ENCODE measurements around the gene CEMP1. TPM values are rescaled to one million over a fixed set of nuclear protein-coding genes. Genes with fewer than 3 reads are reported as not detected.

CEMP1 gene
- total and polyA plus RNA-seq, 10 of the 15 experiments (the other 5 are each of a cell fraction or from before 2014, with no cell fraction given): 0.05 to 8.2 (median 1.5) TPM; not detected in 5

DNA sequence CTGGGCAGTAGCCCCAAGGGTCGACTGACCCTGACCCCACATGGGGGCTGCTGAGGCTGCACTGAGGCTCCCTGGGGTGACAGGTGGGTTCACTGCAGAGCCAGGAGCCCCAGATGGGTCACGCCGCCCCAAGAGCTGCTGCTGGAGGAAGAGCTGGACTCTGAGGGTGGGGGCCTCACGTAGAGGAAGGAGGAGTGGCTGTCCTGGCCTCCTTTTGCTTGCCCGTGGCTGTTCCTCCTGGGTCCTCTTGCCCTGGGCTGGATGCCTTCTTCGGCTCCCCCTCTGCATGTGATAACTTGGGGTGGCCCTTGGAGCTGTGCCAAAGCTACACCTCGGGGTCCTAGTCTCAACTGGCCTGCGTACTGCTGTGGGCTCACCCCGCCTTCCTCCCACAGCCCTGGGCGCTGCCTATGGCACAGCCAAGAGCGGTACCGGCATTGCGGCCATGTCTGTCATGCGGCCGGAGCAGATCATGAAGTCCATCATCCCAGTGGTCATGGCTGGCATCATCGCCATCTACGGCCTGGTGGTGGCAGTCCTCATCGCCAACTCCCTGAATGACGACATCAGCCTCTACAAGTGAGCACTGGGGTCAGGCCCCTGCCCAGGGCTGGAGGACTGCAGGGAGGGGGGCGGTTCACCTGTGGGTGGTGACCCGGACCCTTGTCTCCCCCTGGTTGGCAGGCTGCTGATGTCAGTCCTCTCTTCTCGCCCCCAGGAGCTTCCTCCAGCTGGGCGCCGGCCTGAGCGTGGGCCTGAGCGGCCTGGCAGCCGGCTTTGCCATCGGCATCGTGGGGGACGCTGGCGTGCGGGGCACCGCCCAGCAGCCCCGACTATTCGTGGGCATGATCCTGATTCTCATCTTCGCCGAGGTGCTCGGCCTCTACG is 12.1 kb downstream of the CEMP1 start:
- Histone ChIP-seq H3K4me3 (no peak overlapping the region), H3K79me2 (ENCODE audit: control insufficient read depth, insufficient read depth, low read length) (peaks cover 61% of the 10 kb centered on the region), H3K36me3 (ENCODE audit: control insufficient read depth in 2 of 2, insufficient read depth in 2 of 2, low read length in 1 of 2) (peaks cover 6 to 16% of the 10 kb centered on the region in 2 experiments; a peak in 3 of 4 replicates), H3K27me3 (replicated peaks in 1 of 2; ENCODE audit: control insufficient read depth in 2 of 2, insufficient read depth in 2 of 2, low read length in 1 of 2) (no peaks in the 10 kb centered on the region), H3K9ac (ENCODE audit: control insufficient read depth, insufficient read depth, low read length) (no peak overlapping the region), H3K4me1 (ENCODE audit: control insufficient read depth, insufficient read depth, low read length) (peaks cover 17% of the 10 kb centered on the region), H3K4me2 (ENCODE audit: control insufficient read depth, insufficient read depth) (no peak overlapping the region), H3K27ac (ENCODE audit: control insufficient read depth, insufficient read depth) (no peak overlapping the region), H2AFZ (ENCODE audit: control insufficient read depth, low read depth, low read length) (no peak overlapping the region), H3K9me3 (replicated peaks; ENCODE audit: control insufficient read depth, insufficient read depth, low read length) (no peaks in the 10 kb centered on the region), H4K20me1 (ENCODE audit: control insufficient read depth, insufficient read depth) (peaks cover 9% of the 10 kb centered on the region)
- in situ Hi-C loops (cut with MboI): no loop called here
- ATAC-seq (no peak), DNase-seq (ENCODE audit: low read depth, low spot score) (no peak), FAIRE-seq (no peak)
- ChIA-PET CTCF (interaction anchor here (0.8 kb wide), 1 partner anchor 18 kb away, joined by 4 read pairs; no protein-coding TSS in a partner anchor), SMC1A (ENCODE audit: uncharacterized antibody, unreplicated experiment) (no interaction called here), RAD21 (ENCODE audit: unreplicated experiment) (no interaction called here), POLR2A (interaction anchor here (1.1 to 1.5 kb wide), 2 partner anchors 12 to 18 kb away, joined by 4 read pairs; partner anchors contain the start of genes CEMP1 and PDPK1)
- TF ChIP-seq CBFB (IDR thresholded peaks at IDR 0.05; ENCODE audit: low read depth): no peak
- no peak for TF ChIP-seq CHD4 (IDR thresholded peaks at IDR 0.05)
- 0 out of 2 replicates have a peak, but pooled peaks have one; percentile 41 for TF ChIP-seq POLR2AphosphoS5 (IDR thresholded peaks at IDR 0.05; ENCODE audit: low read length)
- TF ChIP-seq, protein P1, sequence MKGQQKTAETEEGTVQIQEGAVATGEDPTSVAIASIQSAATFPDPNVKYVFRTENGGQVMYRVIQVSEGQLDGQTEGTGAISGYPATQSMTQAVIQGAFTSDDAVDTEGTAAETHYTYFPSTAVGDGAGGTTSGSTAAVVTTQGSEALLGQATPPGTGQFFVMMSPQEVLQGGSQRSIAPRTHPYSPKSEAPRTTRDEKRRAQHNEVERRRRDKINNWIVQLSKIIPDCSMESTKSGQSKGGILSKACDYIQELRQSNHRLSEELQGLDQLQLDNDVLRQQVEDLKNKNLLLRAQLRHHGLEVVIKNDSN (IDR thresholded peaks at IDR 0.05; ENCODE audit: borderline replicate concordance, extremely low read length, insufficient read depth, low read depth, low read length): peak; percentile 1
- WGBS (ENCODE audit: insufficient coverage, insufficient replicate concordance, low lambda C conversion rate, missing lambda C conversion rate): 87% methylated on average over 39 of the region's 39 CpGs
- intact Hi-C loops (cut with micrococcal nuclease; ENCODE audit: unreplicated experiment): no loop called here
- BruUV-seq (replicated peaks): no TSS peak
